Fibroblast of lung (primary cell): Measurements from ENCODE around the gene PCDHA8. TPM values are rescaled to one million over a fixed set of nuclear protein-coding genes. Genes with fewer than 3 reads are reported as not detected.
A peak's percentile ranks its signal among the peaks of the same experiment; 100 is the strongest.
"Not testable (repeated sequence)": the region's sequence is repeated elsewhere in the genome, so short reads cannot be mapped to it uniquely, and the experiment has no call there.

ENCODE experiments used
- DNase-seq, 2 donors: peaks; one replicate each; pipeline versions ENCODE4 v3.0.0 to v3.0.0-alpha.2; 2010; ENCODE audit warnings: low read depth in 2 of 2
- H2AFZ ChIP-seq: 2 replicates; pipeline ENCODE4 v1.5.1; 2012; ENCODE audit warnings: low read length, control low read depth, inconsistent platforms
- H3K27ac ChIP-seq: 2 replicates; pipeline ENCODE4 v1.5.1; 2011; ENCODE audit warnings: low read length, control low read depth; ENCODE audit not compliant: insufficient read depth
- H3K27me3 ChIP-seq: 2 replicates; pipeline ENCODE4 v1.5.1; 2011; ENCODE audit warnings: mild to moderate bottlenecking, low read length; ENCODE audit not compliant: control insufficient read depth, insufficient read depth
- H3K36me3 ChIP-seq: 2 replicates; pipeline ENCODE4 v1.5.1; 2011; ENCODE audit warnings: low read length; ENCODE audit not compliant: control insufficient read depth, insufficient read depth
- H3K4me1 ChIP-seq: 2 replicates; pipeline ENCODE4 v1.5.1; 2011; ENCODE audit warnings: low read length; ENCODE audit not compliant: control insufficient read depth, insufficient read depth; ENCODE audit errors: extremely low read depth
- H3K4me2 ChIP-seq: 2 replicates; pipeline ENCODE4 v1.5.1; 2011; ENCODE audit warnings: low read length, control low read depth; ENCODE audit not compliant: insufficient read depth; ENCODE audit errors: extremely low read depth
- H3K4me3 ChIP-seq, 4 experiments: fragments of 200-600 bp in 1 of 4; sonication (generic) in 1 of 4; replicated peaks in 1 of 4; 2 replicates each; pipeline ENCODE4 v1.5.1; 2011 to 2016; ENCODE audit warnings: low read length in 4 of 4, low read depth in 3 of 4, mild to moderate bottlenecking in 3 of 4, control low read depth in 2 of 4, inconsistent platforms in 1 of 4, mixed read lengths in 1 of 4; ENCODE audit not compliant: insufficient read depth in 1 of 4; ENCODE audit errors: control extremely low read depth in 1 of 4
- H3K79me2 ChIP-seq: 2 replicates; pipeline ENCODE4 v1.5.1; 2012; ENCODE audit warnings: mild to moderate bottlenecking, low read length, inconsistent platforms; ENCODE audit not compliant: control insufficient read depth, insufficient read depth
- H3K9ac ChIP-seq: 2 replicates; pipeline ENCODE4 v1.5.1; 2011; ENCODE audit warnings: mild to moderate bottlenecking, low read length, control low read depth; ENCODE audit not compliant: insufficient read depth
- H3K9me3 ChIP-seq: 2 replicates; pipeline ENCODE4 v1.5.1; 2012; ENCODE audit warnings: low read depth, low read length; ENCODE audit not compliant: control insufficient read depth, insufficient read depth
- H4K20me1 ChIP-seq: 2 replicates; pipeline ENCODE4 v1.5.1; 2011; ENCODE audit warnings: low read length; ENCODE audit not compliant: control insufficient read depth, insufficient read depth; ENCODE audit errors: extremely low read depth
- EZH2 ChIP-seq: IDR thresholded peaks from 2 replicates; pipeline ENCODE4 v1.5.1; 2012; ENCODE audit warnings: low read length, control low read depth, mild to moderate bottlenecking; ENCODE audit errors: missing control alignments
- polyA plus RNA-seq, 2 donors: library from polyadenylated mRNA; depleted of rRNA in 1 of 2; stranded (reverse) in 1 of 2; unstranded in 1 of 2; fragments of >200 nt; gene quantifications; 2 replicates each; pipeline ENCODE4 v1.2.1, GENCODE V29; 2011 to 2012; ENCODE audit warnings: missing spikeins in 1 of 2
- total RNA-seq: library from RNA; depleted of rRNA; stranded (reverse); fragments of >200 nt; gene quantifications from 2 replicates; pipeline ENCODE4 v1.2.1, GENCODE V29; 2014
- TF ChIP-seq, protein P1 (sequence below), 2 donors: IDR thresholded peaks in 1 of 2; conservative IDR thresholded peaks in 1 of 2; 1 replicate in 1 of 2; 2 replicates in 1 of 2; pipeline ENCODE4 v1.5.1; 2011 to 2012; ENCODE audit warnings: low read length in 2 of 2, control low read depth in 1 of 2, inconsistent platforms in 1 of 2, low read depth in 1 of 2, mild to moderate bottlenecking in 1 of 2

The PCDHA8 gene
- total and polyA plus RNA-seq, 2 donors (not counting 1 experiment from before 2014, with no cell fraction given) = 0.33 TPM

DNA sequence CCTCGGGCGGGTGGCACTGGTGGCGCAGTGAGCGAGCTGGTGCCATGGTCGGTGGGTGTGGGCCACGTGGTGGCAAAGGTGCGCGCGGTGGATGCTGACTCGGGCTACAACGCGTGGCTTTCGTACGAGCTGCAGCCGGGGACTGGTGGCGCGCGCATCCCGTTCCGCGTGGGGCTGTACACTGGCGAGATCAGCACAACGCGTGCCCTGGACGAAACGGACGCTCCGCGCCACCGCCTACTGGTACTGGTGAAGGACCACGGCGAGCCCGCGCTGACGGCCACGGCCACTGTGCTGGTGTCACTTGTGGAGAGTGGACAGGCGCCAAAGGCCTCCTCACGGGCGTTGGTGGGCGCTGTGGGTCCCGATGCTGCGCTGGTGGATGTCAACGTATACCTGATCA, 32.1 kb upstream of the PCDHA8 start:
- H3K27me3 ChIP-seq = no peaks in the 10 kb centered on the region
- H3K4me3 ChIP-seq = no peak overlapping the region
- H4K20me1 ChIP-seq = no peaks in the 10 kb centered on the region
- H3K4me2 ChIP-seq = no peak overlapping the region
- TF ChIP-seq EZH2 = no peak
- TF ChIP-seq, protein P1, sequence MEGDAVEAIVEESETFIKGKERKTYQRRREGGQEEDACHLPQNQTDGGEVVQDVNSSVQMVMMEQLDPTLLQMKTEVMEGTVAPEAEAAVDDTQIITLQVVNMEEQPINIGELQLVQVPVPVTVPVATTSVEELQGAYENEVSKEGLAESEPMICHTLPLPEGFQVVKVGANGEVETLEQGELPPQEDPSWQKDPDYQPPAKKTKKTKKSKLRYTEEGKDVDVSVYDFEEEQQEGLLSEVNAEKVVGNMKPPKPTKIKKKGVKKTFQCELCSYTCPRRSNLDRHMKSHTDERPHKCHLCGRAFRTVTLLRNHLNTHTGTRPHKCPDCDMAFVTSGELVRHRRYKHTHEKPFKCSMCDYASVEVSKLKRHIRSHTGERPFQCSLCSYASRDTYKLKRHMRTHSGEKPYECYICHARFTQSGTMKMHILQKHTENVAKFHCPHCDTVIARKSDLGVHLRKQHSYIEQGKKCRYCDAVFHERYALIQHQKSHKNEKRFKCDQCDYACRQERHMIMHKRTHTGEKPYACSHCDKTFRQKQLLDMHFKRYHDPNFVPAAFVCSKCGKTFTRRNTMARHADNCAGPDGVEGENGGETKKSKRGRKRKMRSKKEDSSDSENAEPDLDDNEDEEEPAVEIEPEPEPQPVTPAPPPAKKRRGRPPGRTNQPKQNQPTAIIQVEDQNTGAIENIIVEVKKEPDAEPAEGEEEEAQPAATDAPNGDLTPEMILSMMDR (conservative IDR thresholded peaks at IDR 0.05 in 1 of 2, IDR thresholded peaks at IDR 0.05 in 1 of 2; ENCODE audit: low read depth in 1 of 2, low read length in 2 of 2) = no peak
- H3K4me1 ChIP-seq = no peaks in the 10 kb centered on the region
- no peaks in the 10 kb centered on the region for H3K36me3 ChIP-seq
- H3K27ac ChIP-seq = no peak overlapping the region
- H3K9ac ChIP-seq = no peak overlapping the region
- no peaks in the 10 kb centered on the region for H3K79me2 ChIP-seq
- DNase-seq = no peak
- H3K9me3 ChIP-seq = no peaks in the 10 kb centered on the region
- H2AFZ ChIP-seq = no peak overlapping the region

DNA sequence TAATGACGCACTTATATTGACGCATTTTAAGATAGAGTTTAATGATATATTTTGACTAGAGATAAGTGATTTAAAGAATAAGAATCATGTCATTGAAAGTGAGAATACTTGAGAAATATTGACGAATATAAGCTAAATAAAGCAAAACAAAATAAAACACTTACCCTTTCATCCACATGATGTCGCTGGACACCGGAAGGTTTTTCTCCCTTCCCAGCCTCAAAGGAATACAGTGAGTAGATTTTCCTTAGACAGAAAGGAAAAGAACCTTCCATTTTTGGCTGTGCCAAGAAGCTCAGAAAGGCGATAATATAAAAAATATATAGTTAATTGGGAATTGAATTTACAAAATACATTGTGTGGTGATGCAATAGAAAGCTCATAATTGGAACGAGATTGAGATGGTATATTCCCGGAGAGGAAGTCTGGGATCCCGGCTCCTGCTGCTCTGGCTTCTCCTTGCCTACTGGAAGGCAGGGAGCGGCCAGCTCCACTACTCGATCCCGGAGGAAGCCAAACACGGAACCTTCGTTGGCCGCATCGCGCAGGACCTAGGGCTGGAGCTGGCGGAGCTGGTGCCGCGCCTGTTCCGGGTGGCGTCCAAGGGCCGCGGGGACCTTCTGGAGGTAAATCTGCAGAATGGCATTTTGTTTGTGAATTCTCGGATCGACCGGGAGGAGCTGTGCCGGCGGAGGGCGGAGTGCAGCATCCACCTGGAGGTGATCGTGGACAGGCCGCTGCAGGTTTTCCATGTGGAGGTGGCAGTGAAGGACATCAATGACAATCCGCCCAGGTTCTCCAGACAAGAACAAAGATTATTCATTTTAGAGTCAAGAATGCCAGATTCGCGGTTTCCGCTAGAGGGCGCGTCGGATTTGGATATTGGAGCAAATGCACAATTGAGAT, 19.4 kb upstream of the PCDHA8 start, which contains the start of gene PCDHA5:
PCDHA5 (plus strand) TSS at position 239 of the 906 bp plus-strand sequence.
- no peak within 1 kb of the TSS for H3K9ac ChIP-seq
- H4K20me1 ChIP-seq = no peaks in the 10 kb centered on the region
- TF ChIP-seq, protein P1 (conservative IDR thresholded peaks at IDR 0.05 in 1 of 2, IDR thresholded peaks at IDR 0.05 in 1 of 2; ENCODE audit: low read depth in 1 of 2, low read length in 2 of 2) = peak; percentile 35 to 36
- TF ChIP-seq EZH2 = no peak
- H3K4me1 ChIP-seq = no peaks in the 10 kb centered on the region
- H2AFZ ChIP-seq = no peak within 1 kb of the TSS
- no peaks in the 10 kb centered on the region for H3K79me2 ChIP-seq
- H3K27me3 ChIP-seq = no peaks in the 10 kb centered on the region
- no peak for DNase-seq
- peak within 1 kb of the TSS in 1 of 4 experiments; percentile 17 for H3K4me3 ChIP-seq
- no peak within 1 kb of the TSS for H3K27ac ChIP-seq
- H3K36me3 ChIP-seq = no peaks in the 10 kb centered on the region
- no peak within 1 kb of the TSS for H3K4me2 ChIP-seq
- no peaks in the 10 kb centered on the region for H3K9me3 ChIP-seq

DNA sequence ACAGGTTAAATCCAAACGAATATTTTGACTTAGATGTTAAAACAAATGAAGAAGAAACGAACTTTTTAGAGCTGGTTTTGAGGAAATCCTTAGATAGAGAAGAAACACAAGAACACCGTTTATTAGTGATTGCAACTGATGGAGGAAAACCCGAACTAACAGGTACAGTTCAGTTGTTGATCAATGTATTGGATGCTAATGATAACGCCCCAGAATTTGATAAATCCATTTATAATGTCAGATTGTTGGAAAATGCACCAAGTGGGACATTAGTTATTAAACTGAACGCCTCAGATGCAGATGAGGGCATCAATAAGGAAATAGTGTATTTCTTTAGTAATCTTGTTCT, 18.7 kb upstream of the PCDHA8 start:
- Histone ChIP-seq H3K4me3 (no peak overlapping the region), H4K20me1 (no peaks in the 10 kb centered on the region), H3K9me3 (no peaks in the 10 kb centered on the region), H3K9ac (no peak overlapping the region), H3K27me3 (no peaks in the 10 kb centered on the region), H3K36me3 (no peaks in the 10 kb centered on the region), H3K4me1 (no peaks in the 10 kb centered on the region), H2AFZ (no peak overlapping the region), H3K4me2 (no peak overlapping the region), H3K27ac (no peak overlapping the region), H3K79me2 (no peaks in the 10 kb centered on the region)
- no peak for TF ChIP-seq EZH2
- no peak for DNase-seq

DNA sequence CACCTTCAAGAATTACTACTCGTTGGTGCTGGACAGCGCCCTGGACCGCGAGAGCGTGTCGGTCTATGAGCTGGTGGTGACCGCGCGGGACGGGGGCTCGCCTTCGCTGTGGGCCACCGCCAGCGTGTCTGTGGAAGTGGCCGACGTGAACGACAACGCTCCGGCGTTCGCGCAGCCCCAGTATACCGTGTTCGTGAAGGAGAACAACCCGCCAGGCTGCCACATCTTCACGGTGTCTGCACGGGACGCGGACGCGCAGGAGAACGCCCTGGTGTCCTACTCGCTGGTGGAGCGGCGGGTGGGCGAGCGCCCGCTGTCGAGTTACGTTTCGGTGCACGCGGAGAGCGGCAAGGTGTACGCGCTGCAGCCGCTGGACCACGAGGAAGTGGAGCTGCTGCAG, 18.0 kb upstream of the PCDHA8 start:
- H3K4me3 ChIP-seq, H2AFZ ChIP-seq, DNase-seq, H3K4me2 ChIP-seq, H3K27me3 ChIP-seq, H3K79me2 ChIP-seq, H3K9me3 ChIP-seq, H3K27ac ChIP-seq, H3K9ac ChIP-seq, H3K4me1 ChIP-seq, H4K20me1 ChIP-seq, H3K36me3 ChIP-seq: not testable (repeated sequence)
